Left lung (tissue), 10 donors: ENCODE results near the gene MAP2K6. TPM values are rescaled to one million over a fixed set of nuclear protein-coding genes. Genes with fewer than 3 reads are reported as not detected.

Experiments
- ATAC-seq: fragments of 200-7000 bp; cut with Tn5 transposase; one replicate; pipeline ENCODE4 v1.9.1; 2020; ENCODE audit warnings: moderate library complexity
- DNase-seq, 4 donors: peaks; one replicate each; pipeline ENCODE4 v3.0.0-alpha.2; 2013 to 2020
- H3K27ac ChIP-seq, 2 donors: fragments of 200-600 bp; sonication (generic) in 1 of 2; one replicate each; pipeline versions ENCODE4 v1.5.0 to v1.8.0; 2020 to 2021
- H3K27me3 ChIP-seq, 2 donors: fragments of 200-600 bp; sonication (generic) in 1 of 2; one replicate each; pipeline versions ENCODE4 v1.5.0 to v1.8.0; 2020 to 2021
- H3K36me3 ChIP-seq, 2 donors: fragments of 200-600 bp; sonication (generic) in 1 of 2; one replicate each; pipeline versions ENCODE4 v1.5.0 to v1.8.0; 2020 to 2021
- H3K4me1 ChIP-seq, 2 donors: fragments of 200-600 bp; one replicate each; pipeline ENCODE4 v1.8.0; 2021
- H3K4me3 ChIP-seq, 2 donors: fragments of 200-600 bp; sonication (generic) in 1 of 2; one replicate each; pipeline versions ENCODE4 v1.5.0 to v1.8.0; 2020 to 2021; ENCODE audit warnings: mild to moderate bottlenecking in 1 of 2
- H3K9me3 ChIP-seq, 2 donors: fragments of 200-600 bp; sonication (generic) in 1 of 2; one replicate each; pipeline versions ENCODE4 v1.5.0 to v1.8.0; 2020 to 2021
- CTCF ChIP-seq, 2 donors: fragments of 200-600 bp; sonication (generic) in 1 of 2; IDR thresholded peaks; one replicate each; pipeline versions ENCODE4 v1.5.0 to v1.8.0; 2021; ENCODE audit warnings: antibody characterized with exemption in 2 of 2
- intact Hi-C, 2 donors: fragments of 100-400 bp; cut with DNase I; formaldehyde crosslinking; loops; one replicate each; pipeline versions ENCODE4 v1.11.2 to v1.14.2; 2022
- polyA plus RNA-seq, 6 donors: library from polyadenylated mRNA; unstranded; fragments of 120-200 nt; gene quantifications; one replicate each; pipeline ENCODE4 v1.2.1, GENCODE V29; 2013; ENCODE audit not compliant: insufficient read length in 6 of 6
- total RNA-seq, 2 donors: library from RNA; stranded (reverse); fragmentation: NEBNext Ultra II Directional; extraction: Animal tissue kit (Norgen Biotek cat#: 25700); gene quantifications; one replicate each; pipeline ENCODE4 v1.2.1, GENCODE V29; 2021
- donor health status: DM: no; HTN: yes; CAD: no.
- donor health status: DM: no; HTN: no; CAD: no.

Gene MAP2K6
- total and polyA plus RNA-seq, 8 donors = 7.2 to 27.1 (median 21.1) TPM

GRCh38 chr17:69573396-69573795 is 158.9 kb downstream of the MAP2K6 start:
- Histone ChIP-seq H3K27ac (no peak overlapping the region), H3K9me3 (no peaks in the 10 kb centered on the region), H3K4me3 (no peak overlapping the region), H3K4me1 (peaks cover 12 to 19% of the 10 kb centered on the region in 2 donors), H3K27me3 (no peaks in the 10 kb centered on the region), H3K36me3 (no peaks in the 10 kb centered on the region)
- TF ChIP-seq CTCF (IDR thresholded peaks at IDR 0.05) = no peak
- DNase-seq = no peak
- ATAC-seq = no peak
- intact Hi-C loops = no loop called here

GRCh38 chr17:69574257-69575197 is 160.0 kb downstream of the MAP2K6 start:
- peak in 1 of 4 donors; percentile 8 for DNase-seq
- no peaks in the 10 kb centered on the region for H3K9me3 ChIP-seq
- no peak overlapping the region for H3K27ac ChIP-seq
- intact Hi-C loops = no loop called here
- no peak for TF ChIP-seq CTCF (IDR thresholded peaks at IDR 0.05)
- ATAC-seq = no peak
- no peak overlapping the region for H3K4me3 ChIP-seq
- H3K36me3 ChIP-seq = no peaks in the 10 kb centered on the region
- H3K4me1 ChIP-seq = peaks cover 12 to 19% of the 10 kb centered on the region in 2 donors
- H3K27me3 ChIP-seq = no peaks in the 10 kb centered on the region

- DNase-seq = peak in 2 of 4 donors; percentile 37 to 46
- no peak overlapping the region for H3K4me3 ChIP-seq
- intact Hi-C loops = no loop called here
- H3K9me3 ChIP-seq = no peaks in the 10 kb centered on the region
- H3K27ac ChIP-seq = no peak overlapping the region
- no peaks in the 10 kb centered on the region for H3K36me3 ChIP-seq
- no peaks in the 10 kb centered on the region for H3K27me3 ChIP-seq
- no peak for TF ChIP-seq CTCF (IDR thresholded peaks at IDR 0.05)
- peak; percentile 65 for ATAC-seq
- peaks cover 12 to 19% of the 10 kb centered on the region in 2 donors for H3K4me1 ChIP-seq
These were observed 160.9 kb downstream of the MAP2K6 start for GRCh38 chr17:69575346-69575761.

- Histone ChIP-seq H3K4me1 (peaks cover 12 to 19% of the 10 kb centered on the region in 2 donors), H3K4me3 (no peak overlapping the region), H3K9me3 (no peaks in the 10 kb centered on the region), H3K36me3 (no peaks in the 10 kb centered on the region), H3K27me3 (peaks cover 0 to 6% of the 10 kb centered on the region in 2 donors), H3K27ac (no peak overlapping the region)
- DNase-seq = no peak
- ATAC-seq = no peak
- TF ChIP-seq CTCF (IDR thresholded peaks at IDR 0.05) = no peak
- intact Hi-C loops = no loop called here
These were observed 162.6 kb downstream of the MAP2K6 start for GRCh38 chr17:69577098-69577497.

- ATAC-seq = peak; percentile 62
- intact Hi-C loops = no loop called here
- no peak for DNase-seq
- peaks cover 0 to 6% of the 10 kb centered on the region in 2 donors for H3K27me3 ChIP-seq
- H3K36me3 ChIP-seq = no peaks in the 10 kb centered on the region
- H3K4me3 ChIP-seq = no peak overlapping the region
- H3K9me3 ChIP-seq = no peaks in the 10 kb centered on the region
- H3K27ac ChIP-seq = no peak overlapping the region
- peaks cover 12 to 19% of the 10 kb centered on the region in 2 donors for H3K4me1 ChIP-seq
- no peak for TF ChIP-seq CTCF (IDR thresholded peaks at IDR 0.05)
These were observed 164.0 kb downstream of the MAP2K6 start for GRCh38 chr17:69578385-69578936.
